Bladder microvascular endothelial cell (primary cell): ENCODE results near the gene MAIP1. TPM values are rescaled to one million over a fixed set of nuclear protein-coding genes. Genes with fewer than 3 reads are reported as not detected.

Experiments
- total RNA-seq: library from RNA; depleted of rRNA; stranded (reverse); fragments of >200 nt; gene quantifications from 2 replicates; pipeline ENCODE4 v1.2.3, GENCODE V29; 2014

MAIP1 gene, protein sequence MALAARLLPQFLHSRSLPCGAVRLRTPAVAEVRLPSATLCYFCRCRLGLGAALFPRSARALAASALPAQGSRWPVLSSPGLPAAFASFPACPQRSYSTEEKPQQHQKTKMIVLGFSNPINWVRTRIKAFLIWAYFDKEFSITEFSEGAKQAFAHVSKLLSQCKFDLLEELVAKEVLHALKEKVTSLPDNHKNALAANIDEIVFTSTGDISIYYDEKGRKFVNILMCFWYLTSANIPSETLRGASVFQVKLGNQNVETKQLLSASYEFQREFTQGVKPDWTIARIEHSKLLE
- 15.4 and 16.8 TPM in 2 replicates for total RNA-seq

DNA sequence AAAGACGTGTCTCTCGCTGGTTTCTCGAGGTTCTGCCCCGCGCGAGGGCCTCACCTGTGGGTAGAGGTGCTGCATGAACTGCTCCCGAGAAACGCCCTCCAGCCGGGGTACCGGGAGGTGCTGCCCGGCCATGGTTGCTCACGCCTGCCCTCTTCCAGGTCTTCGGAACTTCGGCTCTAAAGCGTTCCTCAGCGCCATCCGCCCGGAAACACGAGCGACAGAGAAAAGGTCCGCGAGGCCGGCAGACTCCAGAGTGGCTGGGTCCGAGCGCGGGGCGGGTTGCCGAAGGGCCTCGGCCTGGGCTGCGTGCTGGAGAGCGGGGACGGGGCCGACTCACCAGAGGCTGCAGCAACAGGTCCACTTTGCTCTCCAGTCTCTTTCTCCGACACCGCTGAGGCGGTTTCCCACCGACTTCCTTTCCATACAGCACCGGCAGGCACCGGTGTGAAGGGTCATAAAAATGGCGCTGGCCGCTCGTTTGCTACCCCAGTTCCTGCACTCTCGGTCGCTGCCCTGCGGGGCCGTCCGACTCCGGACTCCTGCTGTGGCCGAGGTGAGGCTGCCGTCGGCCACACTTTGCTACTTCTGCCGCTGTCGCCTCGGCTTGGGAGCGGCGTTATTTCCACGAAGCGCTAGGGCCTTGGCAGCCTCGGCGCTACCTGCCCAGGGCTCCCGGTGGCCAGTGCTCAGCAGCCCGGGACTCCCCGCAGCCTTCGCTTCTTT lies at the start of gene MAIP1, which contains the start of gene TYW5:
Gene MAIP1, plus strand, starts transcription at position 244 of the 723 bp plus-strand sequence. Its CDS starts 217 bp downstream, at position 461.
Gene TYW5, minus strand, starts transcription at position 153 of the 723 bp plus-strand sequence. Its CDS starts 21 bp downstream, at position 132.

DNA sequence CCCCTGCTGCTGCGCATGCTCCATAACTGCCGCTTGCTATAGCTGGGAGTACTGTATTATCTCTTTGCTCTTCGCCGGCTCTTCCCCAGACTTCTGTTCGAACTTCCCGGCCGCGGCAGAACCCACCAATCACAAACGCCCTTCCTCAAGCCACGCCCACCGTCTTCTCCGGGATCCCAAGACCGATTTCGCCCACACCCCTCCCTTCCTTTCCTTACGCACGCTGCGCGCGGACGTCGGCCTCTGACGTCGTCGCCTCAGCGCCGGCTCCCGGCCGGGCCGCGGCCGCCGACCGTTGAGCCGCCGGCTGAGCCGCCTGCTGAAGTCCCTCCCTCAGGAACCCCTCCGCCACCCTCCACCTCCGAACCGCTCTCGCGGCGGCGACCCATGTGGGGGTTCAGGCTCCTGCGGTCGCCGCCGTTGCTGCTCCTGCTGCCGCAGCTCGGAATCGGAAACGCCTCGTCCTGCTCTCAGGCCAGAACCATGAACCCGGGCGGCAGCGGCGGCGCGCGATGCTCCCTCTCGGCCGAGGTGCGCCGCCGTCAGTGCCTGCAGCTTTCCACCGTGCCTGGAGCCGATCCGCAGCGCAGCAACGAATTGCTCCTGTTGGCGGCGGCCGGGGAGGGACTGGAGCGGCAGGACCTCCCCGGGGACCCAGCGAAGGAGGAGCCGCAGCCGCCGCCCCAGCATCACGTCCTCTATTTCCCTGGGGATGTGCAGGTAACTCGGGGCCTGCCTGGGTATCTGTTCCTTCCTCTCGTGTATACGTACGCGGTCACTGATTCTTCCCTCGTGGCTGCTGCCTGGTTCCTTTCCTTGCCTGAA lies 44.1 kb upstream of the MAIP1 start, which contains the start of gene C2orf69:
Gene C2orf69, plus strand, starts transcription at position 242 of the 825 bp plus-strand sequence. Its CDS starts 146 bp downstream, at position 388.

Other genes starting within 250 kb of the MAIP1 start
- gene FTCDNL1, start 104.4 kb upstream of the MAIP1 start, total RNA-seq = 0.16 and 1.0 TPM in 2 replicates
- 6.9 and 7.1 TPM in 2 replicates for gene C2orf69, start 44.3 kb upstream of the MAIP1 start, total RNA-seq
- 4.9 and 12.0 TPM in 2 replicates for gene TYW5, start 91 bp upstream of the MAIP1 start, total RNA-seq